Nephron (organoid): ENCODE measurements around the gene RUNX2.

Experiments used
- H3K27ac Mint-ChIP-seq, 3 experiments: 2 replicates each; pipeline ENCODE4 v1.8.0; 2020; ENCODE audit warnings: mixed read lengths in 3 of 3, mild to moderate bottlenecking in 2 of 3, moderate library complexity in 1 of 3
- H3K27me3 Mint-ChIP-seq: 2 replicates; pipeline ENCODE4 v1.8.0; 2021; ENCODE audit warnings: low read depth, mild to moderate bottlenecking, moderate library complexity, mixed read lengths
- H3K36me3 Mint-ChIP-seq: 2 replicates; pipeline ENCODE4 v1.8.0; 2020; ENCODE audit warnings: low read depth, mixed read lengths
- H3K4me1 Mint-ChIP-seq: 2 replicates; pipeline ENCODE4 v1.8.0; 2020; ENCODE audit warnings: mixed read lengths
- H3K4me3 Mint-ChIP-seq, 3 experiments: 2 replicates each; pipeline ENCODE4 v1.8.0; 2020; ENCODE audit warnings: mild to moderate bottlenecking in 3 of 3, mixed read lengths in 3 of 3, moderate library complexity in 2 of 3
- H3K9me3 Mint-ChIP-seq: 2 replicates; pipeline ENCODE4 v1.8.0; 2020; ENCODE audit warnings: mixed read lengths
- TF ChIP-seq, protein P1 (sequence below), 3 experiments: fragments of 200-600 bp; sonication (generic); IDR thresholded peaks; one replicate each; pipeline ENCODE4 v1.5.0; 2021; ENCODE audit warnings: antibody characterized with exemption in 3 of 3; ENCODE audit not compliant: unreplicated experiment in 3 of 3

The RUNX2 gene

DNA sequence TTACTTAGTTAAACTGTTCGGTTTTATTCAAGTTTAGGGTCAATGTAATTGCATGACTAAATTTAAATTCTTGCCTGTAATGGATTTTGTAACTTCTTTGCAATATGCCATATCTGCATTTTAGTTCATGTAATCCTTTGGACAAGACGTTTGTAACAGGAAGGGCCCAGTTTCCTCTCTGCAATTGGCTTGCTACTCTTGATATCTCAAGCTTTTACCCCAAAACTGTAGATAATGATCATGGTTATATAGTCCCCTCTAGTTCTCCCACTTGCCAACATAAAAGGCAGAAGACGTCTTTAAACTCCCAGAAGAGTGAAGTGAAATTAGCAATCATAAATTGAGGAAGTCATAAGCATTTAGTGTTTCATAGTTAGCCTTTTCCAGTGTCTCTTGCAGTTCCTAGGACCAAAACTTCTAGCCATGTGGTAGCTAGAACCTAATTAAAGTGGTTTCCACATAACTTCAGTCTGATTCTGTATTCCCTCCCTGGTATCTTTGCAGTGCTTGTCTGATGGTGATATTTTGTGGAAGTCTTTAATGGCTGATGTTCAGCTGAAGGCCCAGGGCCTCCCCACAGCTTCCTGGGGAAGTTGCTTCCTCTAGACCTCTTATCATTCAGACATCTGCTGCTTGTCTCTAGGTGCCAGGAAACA is 167.4 kb downstream of the RUNX2 start:
- Mint-ChIP-seq H3K9me3 (no peaks in the 10 kb centered on the region), H3K4me1 (peaks cover 4% of the 10 kb centered on the region), H3K27me3 (no peaks in the 10 kb centered on the region), H3K36me3 (no peaks in the 10 kb centered on the region), H3K4me3 (no peak overlapping the region), H3K27ac (no peak overlapping the region)
- TF ChIP-seq, protein P1, sequence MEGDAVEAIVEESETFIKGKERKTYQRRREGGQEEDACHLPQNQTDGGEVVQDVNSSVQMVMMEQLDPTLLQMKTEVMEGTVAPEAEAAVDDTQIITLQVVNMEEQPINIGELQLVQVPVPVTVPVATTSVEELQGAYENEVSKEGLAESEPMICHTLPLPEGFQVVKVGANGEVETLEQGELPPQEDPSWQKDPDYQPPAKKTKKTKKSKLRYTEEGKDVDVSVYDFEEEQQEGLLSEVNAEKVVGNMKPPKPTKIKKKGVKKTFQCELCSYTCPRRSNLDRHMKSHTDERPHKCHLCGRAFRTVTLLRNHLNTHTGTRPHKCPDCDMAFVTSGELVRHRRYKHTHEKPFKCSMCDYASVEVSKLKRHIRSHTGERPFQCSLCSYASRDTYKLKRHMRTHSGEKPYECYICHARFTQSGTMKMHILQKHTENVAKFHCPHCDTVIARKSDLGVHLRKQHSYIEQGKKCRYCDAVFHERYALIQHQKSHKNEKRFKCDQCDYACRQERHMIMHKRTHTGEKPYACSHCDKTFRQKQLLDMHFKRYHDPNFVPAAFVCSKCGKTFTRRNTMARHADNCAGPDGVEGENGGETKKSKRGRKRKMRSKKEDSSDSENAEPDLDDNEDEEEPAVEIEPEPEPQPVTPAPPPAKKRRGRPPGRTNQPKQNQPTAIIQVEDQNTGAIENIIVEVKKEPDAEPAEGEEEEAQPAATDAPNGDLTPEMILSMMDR (IDR thresholded peaks at IDR 0.05; ENCODE audit: unreplicated experiment in 3 of 3), result no peak

DNA sequence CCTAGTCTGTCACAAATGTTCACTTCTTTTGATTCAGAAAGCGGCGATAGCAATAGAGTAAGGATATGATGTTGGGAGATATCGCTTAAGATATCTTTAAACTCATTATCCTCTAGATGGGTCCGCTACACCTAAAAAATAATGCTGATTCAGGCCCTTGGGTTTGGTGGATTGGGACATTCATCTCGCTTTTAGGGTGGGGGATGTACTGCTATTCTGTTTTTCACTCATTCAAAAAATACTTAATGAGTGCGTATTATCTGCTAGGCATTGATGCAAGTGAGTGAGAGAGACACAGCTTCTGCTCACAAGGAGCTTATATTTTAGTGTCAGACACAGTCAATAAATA is 167.9 kb downstream of the RUNX2 start:
- Mint-ChIP-seq H3K36me3 (no peaks in the 10 kb centered on the region), H3K4me1 (peaks cover under 1% of the 10 kb centered on the region), H3K27ac (no peak overlapping the region), H3K4me3 (no peak overlapping the region), H3K27me3 (no peaks in the 10 kb centered on the region), H3K9me3 (no peaks in the 10 kb centered on the region)
- TF ChIP-seq, protein P1 (IDR thresholded peaks at IDR 0.05; ENCODE audit: unreplicated experiment in 3 of 3), result no peak

DNA sequence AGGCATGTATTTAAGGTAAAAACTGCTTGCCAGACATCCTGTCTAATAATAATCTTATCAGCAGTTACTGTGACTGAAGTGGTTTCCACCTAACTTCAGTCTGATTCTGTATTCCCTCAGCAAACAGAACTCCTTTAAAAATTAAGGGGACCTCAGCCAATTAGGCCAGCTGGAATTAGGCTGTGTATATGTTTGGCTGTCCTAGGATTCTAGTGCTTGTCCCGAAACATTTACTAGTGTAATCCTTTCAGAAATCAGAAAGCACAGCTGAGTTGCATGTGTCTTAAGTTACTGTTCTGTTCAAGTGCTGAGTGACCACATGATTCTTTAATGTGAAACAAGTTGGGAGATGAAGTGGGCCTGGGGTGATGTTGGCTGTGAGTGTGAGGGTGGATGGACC is 170.5 kb downstream of the RUNX2 start:
- no peaks in the 10 kb centered on the region for H3K4me1 Mint-ChIP-seq
- no peaks in the 10 kb centered on the region for H3K36me3 Mint-ChIP-seq
- H3K9me3 Mint-ChIP-seq, result no peaks in the 10 kb centered on the region
- TF ChIP-seq, protein P1 (IDR thresholded peaks at IDR 0.05; ENCODE audit: unreplicated experiment in 3 of 3), result no peak
- no peak overlapping the region for H3K27ac Mint-ChIP-seq
- no peaks in the 10 kb centered on the region for H3K27me3 Mint-ChIP-seq
- H3K4me3 Mint-ChIP-seq, result no peak overlapping the region

DNA sequence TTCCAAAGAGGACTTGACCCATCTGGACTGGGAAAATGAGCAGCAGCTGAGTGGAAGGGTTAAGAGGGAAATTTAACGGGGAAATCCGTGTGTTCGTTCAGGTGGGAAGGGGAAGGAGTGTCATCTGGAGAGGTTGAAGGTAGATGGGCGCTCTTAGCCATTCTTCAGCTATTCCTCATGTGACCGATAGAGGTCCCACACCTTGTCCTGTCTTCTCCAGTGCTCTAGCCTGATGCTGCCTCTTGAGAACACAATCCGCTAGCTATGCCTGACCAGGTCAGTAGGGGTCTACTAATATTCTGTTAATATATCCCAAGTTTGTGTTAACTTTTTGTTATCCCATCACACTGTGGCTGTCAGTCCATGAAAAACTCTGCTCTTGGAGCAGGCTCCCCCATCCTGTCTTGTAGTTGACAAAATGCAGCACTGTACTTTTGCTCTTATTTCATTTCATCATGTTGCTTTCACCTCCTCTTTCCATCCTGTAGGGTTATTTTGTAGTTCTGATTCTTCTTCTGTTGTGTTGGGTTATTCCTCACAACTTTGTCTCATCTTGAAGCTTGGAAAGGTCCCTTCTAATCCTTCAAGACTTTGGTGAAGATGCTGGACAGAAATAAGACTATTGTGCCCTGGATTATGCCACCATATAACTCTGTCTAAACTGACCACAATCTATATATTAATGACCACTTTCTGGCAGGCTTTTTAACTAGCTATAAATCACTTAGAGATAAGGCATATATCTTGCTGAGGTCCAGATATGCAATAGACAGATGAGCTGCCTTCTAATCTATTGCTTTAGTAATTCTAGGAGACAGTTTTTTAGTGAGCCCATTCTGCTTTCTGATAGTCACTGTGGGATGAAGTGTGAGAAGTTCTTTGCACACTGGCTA is 173.0 kb downstream of the RUNX2 start:
- TF ChIP-seq, protein P1 (IDR thresholded peaks at IDR 0.05; ENCODE audit: unreplicated experiment in 3 of 3), result peak in 1 of 3 experiments; percentile 34
- no peaks in the 10 kb centered on the region for H3K9me3 Mint-ChIP-seq
- H3K4me1 Mint-ChIP-seq, result peaks cover 19% of the 10 kb centered on the region
- H3K4me3 Mint-ChIP-seq, result no peak overlapping the region
- no peaks in the 10 kb centered on the region for H3K36me3 Mint-ChIP-seq
- H3K27me3 Mint-ChIP-seq, result no peaks in the 10 kb centered on the region
- H3K27ac Mint-ChIP-seq, result no peak overlapping the region

DNA sequence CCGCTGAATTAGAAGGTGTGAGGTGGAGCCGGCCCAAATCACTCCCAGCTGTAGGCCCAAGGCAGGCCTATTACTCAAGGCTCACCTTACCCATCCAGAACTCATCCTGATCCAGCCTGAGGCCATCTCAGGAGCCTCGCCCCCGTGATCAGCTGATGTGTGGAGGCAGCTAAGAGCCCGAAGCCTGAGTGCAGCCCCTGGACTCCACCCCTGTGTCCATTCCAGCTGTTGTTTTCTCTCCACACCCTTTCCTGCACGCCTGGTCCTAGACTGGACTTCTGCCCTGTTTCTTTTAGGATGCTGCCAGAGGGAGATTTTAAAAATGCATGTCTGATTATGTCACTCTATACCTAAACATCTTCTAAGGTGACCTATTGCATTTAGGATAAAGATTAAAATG is 174.3 kb downstream of the RUNX2 start:
- H3K9me3 Mint-ChIP-seq, result no peaks in the 10 kb centered on the region
- H3K27me3 Mint-ChIP-seq, result no peaks in the 10 kb centered on the region
- H3K36me3 Mint-ChIP-seq, result no peaks in the 10 kb centered on the region
- peaks cover 28% of the 10 kb centered on the region for H3K4me1 Mint-ChIP-seq
- no peak overlapping the region for H3K27ac Mint-ChIP-seq
- TF ChIP-seq, protein P1 (IDR thresholded peaks at IDR 0.05; ENCODE audit: unreplicated experiment in 3 of 3), result no peak
- H3K4me3 Mint-ChIP-seq, result no peak overlapping the region
